GM21825 (cell line): Measurements from ENCODE around the gene OR51A4.
"Not testable (repeated sequence)": the region's sequence is repeated elsewhere in the genome, so short reads cannot be mapped to it uniquely, and the experiment has no call there.

Experiments used
- ATAC-seq: cut with Tn5 transposase; IDR thresholded peaks from one replicate; pipeline ENCODE4 v1.9.1; 2021; ENCODE audit warnings: mild to moderate bottlenecking, moderate library complexity; ENCODE audit not compliant: unreplicated experiment

OR51A4 gene, protein sequence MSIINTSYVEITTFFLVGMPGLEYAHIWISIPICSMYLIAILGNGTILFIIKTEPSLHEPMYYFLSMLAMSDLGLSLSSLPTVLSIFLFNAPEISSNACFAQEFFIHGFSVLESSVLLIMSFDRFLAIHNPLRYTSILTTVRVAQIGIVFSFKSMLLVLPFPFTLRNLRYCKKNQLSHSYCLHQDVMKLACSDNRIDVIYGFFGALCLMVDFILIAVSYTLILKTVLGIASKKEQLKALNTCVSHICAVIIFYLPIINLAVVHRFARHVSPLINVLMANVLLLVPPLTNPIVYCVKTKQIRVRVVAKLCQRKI

DNA sequence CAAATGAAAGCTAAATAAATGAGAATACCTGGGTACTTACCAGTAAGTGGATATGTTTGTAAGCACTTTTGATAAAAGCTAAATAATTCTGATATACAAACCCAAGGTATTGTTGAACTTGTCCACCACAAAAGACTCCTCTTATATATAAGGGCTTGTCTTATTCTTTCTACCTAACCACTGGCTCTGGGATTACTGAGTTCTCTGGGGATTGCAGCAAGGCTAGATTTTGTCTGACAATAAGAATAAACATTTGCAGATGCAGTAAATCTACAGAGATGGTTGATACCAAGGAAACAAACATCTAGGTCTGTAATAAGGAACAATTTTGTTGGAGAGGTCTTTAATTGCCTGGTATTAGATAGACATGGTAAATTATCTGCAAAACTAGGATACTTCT, at the start of gene OR51A4:
OR51A4 (minus strand) TSS at position 101 of the 400 bp plus-strand sequence. CDS start 505 bp downstream, outside the sequence.
- ATAC-seq: no peak

DNA sequence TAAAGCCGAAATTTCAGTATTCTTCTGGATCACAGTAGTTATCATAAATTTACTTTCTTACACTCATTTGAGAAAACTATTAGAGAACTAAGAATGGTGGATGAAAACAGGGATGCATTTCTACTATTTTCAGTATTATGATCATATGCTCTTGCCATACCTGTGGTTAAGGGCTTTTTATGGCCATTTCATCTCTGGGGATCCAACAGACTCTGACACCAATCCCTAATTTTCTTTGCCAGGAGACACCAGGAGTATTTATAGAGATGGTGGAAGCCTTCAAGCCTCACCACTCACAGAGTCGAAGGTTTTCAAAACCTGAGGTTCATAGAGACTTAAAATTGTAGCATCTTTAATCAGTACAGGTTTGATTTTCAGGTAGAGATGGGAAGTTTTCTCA, 47.1 kb upstream of the OR51A4 start, which contains the start of gene OR51L1:
OR51L1 (plus strand) TSS at position 301 of the 400 bp plus-strand sequence. CDS start 4,132 bp downstream, outside the sequence.
- no peak for ATAC-seq

DNA sequence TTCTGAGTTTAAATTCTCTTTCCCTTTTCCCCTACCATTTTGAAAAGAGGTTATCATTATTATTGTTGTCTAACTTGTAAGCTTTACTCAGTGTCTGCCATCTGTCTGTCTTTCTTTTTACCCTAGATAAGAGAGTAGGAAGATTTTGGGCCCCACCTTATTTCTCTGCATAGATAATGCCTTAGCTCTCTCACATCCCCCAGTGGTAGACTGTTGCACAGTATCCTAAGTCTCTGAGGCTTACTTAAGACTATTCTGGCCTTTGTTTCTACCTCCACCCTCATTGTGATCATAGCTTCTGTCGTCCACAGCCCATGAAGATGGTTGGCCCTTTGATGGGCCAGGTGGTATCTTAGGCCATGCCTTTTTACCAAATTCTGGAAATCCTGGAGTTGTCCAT, 43.7 kb upstream of the OR51A4 start:
- no peak for ATAC-seq

DNA sequence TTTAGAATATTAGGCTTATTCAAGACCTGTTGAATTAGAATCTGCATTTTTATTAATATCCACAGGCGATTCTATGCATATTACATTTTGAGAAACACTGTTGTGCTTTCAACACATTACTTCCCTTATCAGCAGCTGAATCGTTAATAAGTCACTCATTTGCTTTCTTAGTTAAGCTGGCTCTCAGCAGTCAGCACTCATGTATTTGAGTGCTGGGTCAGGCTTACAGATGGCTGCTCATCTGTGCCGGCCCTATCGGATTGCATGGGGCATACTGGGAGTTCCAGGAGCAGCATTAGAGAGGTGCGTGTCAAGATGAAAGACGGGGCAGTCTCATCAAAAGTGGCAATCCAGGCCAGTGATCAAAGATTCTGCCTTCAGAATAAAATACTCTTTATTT, 36.4 kb upstream of the OR51A4 start:
- no peak for ATAC-seq

DNA sequence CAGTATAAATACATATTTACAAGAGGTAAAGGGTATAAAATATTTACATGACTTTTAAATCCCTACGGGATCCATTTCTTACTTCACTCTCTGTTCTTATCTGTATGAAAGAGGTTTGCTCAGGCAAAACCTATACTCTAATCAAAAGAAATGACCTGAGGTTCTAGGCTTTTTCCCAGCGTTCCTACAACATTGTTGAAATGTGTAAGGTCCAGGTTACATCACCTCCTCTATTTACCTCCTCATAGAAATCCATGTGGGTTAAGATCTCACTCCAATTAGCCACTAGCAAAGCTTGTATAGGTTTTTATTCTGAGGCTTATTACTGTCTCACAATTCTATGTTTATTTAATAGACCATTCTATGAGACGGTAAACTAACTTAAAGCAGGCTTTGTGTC, 35.3 kb upstream of the OR51A4 start:
- no peak for ATAC-seq

DNA sequence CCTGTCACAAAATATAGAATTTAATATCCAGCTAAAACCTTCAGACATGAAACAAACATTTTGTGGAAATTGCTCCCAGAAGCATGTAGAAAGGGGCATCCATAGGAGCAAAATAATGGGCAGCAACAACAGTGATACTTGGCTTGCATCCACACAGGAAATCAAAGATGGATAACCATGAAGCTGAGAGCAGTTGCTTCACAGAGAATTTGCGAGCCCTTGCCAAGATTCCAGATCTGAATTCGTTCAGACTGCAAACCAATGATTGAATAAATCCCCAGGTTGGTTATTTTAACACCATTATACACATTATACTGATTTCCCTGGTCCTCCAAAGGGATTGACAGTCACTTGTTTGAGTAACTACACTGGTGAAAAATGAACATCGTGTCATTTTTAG, 31.6 kb upstream of the OR51A4 start:
- no peak for ATAC-seq

DNA sequence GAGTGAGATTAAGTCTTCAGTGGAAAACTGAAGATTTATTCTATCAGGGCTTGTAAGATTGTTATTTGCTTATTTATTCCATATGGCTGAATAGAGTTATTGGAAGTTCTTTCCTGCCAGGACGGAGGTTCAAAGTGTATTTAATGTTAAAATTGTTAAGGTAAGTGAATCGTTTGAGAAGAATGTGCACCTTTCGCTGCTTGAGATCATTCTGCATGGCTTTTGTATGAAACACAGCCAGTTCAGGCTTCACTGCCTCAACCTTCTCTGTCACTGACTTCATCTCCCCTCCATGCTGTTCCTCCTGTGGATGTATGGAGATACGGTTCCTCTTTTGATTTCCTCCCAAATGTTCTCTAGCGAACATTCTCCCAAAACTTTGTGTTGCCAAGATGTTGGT, 28.0 kb upstream of the OR51A4 start:
- no peak for ATAC-seq

DNA sequence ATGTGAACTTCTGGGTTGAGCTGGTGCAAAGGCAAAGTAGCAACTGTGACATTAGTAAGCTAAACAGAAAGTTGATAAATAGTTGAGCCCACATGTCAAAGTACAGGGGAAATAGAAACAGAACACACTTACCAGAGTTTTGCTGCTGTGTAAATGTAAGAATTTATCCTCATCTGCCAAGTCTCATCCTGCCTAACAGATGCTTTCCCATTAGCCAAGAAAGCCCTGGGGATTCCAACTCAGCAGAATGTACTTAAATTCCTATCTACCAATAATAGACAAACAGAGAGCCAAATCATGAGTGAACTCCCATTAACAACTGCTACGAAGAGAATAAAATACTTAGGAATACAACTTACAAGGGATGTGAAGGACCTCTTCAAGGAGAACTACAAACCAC, 15.4 kb upstream of the OR51A4 start:
- no peak for ATAC-seq

DNA sequence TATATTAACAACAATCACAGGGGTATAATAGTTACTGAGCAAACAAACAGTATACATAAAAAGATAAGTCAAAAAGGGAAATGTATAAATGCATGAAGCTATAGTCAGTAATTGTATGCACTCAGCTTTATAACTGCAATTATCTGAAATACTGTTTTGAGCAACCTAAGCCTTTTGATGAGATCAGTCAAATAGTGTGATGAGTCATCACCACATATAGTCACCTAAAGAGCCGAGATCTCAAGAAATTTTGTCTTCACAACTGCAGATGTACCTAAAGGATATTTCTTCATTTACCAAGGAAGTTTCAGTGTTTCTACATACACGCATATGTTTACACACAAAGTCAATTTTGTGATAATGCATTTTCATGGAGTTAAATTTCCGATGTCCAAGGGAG, 13.5 kb upstream of the OR51A4 start:
- no peak for ATAC-seq

DNA sequence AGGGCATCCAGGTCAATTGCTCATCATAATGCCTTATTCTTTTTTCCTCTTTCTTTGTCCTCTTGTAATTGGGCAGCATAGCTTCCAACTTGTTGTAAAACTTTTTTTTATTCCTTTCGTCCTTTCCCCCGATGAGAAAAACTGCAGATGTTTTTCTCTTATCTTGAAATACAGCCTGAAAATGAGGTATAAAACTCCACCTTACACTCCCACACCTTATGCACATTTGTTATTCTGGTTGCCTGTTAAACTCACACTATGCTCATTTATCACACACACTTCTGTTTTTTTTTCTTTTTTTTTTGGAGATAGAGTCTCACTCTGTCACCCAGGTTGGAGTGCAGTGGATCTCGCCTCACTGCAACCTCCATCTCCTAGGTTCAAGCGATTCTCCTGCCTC, 10.0 kb upstream of the OR51A4 start:
- ATAC-seq: no peak

DNA sequence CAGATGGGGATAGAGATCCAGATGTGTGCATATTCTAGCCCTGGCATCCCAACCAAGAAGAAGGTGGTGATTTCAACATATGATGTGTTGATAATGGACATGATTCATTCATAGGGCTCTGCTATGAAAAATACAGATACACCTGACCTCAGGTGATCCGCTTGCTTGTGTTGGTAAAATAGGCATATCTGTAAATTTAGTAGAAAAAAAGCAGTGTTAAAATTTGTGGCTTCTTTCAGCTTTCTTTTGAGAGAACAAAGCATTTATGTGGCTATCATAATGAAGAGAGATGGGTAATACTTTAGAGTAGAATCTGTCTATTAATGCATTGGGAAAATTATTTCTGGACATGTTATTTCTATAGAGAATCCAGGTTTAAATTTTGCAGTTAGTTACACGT, 8.2 kb upstream of the OR51A4 start, which contains the start of gene OR51A2:
OR51A2 (minus strand) TSS at position 101 of the 400 bp plus-strand sequence; CDS start at position 101, 0 bp downstream.
- not testable (repeated sequence) for ATAC-seq

DNA sequence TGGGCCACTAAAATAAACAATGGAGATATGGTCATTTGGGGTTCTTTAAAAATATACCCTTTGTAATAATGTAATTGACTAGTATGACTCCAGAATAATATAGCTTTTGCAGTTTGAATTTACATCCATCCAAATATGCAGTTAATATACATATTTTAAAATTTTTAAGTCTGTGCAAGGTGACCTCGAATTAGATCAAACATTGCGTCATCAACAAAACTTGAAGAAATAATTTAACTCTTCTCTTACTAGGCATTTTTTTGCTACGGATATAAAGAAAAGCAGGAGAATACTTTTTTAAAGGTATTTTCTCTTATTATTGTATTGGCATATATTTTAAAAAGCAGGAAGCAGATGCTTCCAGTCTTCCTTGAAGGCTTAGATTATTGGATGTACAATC, 10.7 kb downstream of the OR51A4 start:
- ATAC-seq: no peak

DNA sequence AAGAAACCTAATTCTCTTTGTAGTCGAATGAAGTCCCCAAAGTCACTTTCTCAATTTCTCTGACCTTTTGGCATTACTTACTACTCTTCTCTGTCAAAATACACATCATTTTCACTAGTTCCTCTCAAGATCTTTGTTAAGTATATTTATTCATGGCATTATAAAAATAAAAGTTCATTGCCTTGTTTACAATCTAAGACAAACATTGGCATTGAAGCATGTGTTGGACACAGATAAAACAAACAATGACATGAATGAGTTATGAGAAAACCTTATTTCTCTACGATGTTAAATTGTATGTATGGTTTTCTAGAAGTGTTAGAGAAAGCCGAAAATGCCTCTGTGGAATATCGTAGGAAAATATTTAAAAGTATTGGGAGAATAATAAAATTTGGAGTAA, 14.7 kb downstream of the OR51A4 start:
- no peak for ATAC-seq

DNA sequence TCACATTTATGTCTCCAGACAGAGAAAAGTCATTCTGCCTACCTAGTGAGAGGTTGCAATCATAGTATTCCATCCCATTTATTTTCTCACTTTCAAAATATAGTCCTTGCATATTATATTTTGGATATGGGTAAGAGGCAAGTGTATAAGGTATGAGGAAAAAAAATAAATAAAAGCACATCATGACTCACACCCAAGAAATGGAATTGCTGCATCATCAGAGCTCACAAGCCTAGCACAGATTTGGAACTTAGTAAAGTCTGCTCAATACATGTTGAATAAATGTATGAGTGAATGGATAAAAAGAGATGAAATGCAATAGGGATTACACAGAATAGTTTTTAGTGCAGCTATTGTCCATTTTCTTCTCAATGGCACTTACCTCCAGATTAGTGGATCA, 20.8 kb downstream of the OR51A4 start:
- no peak for ATAC-seq

DNA sequence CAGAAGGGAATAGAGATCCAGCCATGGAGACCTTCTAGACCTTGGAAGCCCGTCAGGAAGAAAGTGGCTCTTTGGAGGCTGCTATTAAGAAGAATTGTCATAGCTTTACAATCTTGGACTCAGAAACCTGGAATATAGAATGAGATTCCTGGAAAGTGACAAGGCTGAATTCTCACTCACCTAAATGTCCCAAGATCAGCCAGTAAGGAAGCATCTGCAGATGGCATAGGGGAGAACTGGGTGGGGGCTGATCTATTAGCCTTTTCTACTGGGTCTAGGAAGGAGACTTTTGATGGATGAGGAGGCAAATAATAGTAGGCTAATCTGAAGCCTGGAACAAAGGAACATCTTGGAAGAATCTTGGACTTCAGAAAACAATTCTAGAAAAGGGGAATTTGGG, 23.2 kb downstream of the OR51A4 start, which contains the start of gene OR51G1:
OR51G1 (minus strand) TSS at position 101 of the 400 bp plus-strand sequence; CDS start at position 101, 0 bp downstream.
- no peak for ATAC-seq

DNA sequence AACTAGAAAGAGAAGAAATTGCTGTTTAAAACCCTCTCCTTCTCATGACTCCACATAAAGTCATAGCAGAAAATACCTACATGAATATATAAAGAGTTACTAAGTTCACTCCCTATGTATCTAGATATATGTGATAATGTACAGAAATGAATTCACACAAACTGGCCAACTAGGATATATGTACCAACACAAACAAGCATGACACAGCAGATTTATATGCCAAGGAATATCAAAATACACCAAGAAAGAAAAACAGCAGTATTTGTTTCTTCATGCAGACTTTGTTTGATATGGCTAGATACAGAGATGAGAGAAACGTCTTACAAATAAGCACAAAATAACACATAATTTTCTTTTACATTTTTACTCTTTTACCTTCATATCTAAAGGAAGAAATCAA, 25.1 kb downstream of the OR51A4 start:
- no peak for ATAC-seq

DNA sequence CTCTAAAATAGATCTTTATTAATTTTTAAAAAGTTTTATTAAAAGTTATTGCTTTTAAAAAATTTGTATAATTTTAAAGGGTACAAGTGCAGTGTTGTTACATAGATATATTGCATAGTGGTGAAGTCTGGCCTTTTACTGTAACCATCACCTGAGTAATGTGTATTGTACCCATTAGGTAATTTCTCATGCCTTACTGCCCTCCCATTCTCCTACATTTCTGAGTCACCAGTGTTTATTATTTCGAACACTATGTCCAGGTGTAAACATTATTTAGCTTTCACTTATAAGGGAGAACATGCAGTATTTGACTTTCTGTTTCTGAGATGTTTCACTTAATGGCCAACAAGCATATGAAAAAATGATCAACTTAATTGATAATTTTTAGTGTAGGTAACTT, 25.6 kb downstream of the OR51A4 start:
- no peak for ATAC-seq

DNA sequence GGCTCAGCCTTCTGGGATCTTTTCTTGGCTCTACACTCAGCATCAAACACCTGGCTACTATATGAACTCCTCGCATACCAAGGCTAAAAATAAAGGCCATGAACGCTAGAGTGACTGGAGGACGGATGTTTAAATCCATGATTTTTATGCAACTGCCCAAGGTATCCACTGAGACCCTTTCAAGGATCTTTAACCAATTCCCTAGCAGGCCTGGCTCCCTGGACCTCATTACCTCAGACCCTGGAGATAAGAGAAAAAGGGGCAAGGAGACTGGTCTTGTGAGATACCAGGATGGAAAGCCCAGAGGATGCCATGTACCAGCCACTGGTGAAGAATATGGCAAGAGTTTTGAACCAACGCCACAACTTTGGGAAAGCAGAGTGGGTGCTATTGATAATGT, 28.2 kb downstream of the OR51A4 start, which contains the start of gene OR51G2:
OR51G2 (minus strand) TSS at position 101 of the 400 bp plus-strand sequence. CDS start 3,687 bp downstream, outside the sequence.
- ATAC-seq: no peak

DNA sequence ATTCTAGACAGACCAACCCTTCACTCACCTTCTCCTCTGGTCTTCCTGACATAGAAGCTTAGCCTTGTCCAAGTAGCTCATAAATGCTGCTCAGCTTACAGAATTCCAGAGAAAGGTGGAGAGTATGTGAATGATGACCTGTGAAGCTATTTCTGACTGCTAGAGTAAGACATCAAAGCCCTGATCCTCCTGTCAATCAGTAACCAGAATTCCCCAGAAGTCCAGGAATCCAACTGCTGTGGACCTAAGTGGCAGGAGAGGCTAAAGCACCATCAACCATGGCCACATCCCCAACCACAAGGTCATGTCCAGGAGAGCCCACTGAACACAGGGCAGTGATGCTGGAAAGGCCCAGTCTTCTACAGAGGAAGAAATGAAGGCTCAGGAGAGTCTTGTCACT, 30.8 kb downstream of the OR51A4 start:
- no peak for ATAC-seq

DNA sequence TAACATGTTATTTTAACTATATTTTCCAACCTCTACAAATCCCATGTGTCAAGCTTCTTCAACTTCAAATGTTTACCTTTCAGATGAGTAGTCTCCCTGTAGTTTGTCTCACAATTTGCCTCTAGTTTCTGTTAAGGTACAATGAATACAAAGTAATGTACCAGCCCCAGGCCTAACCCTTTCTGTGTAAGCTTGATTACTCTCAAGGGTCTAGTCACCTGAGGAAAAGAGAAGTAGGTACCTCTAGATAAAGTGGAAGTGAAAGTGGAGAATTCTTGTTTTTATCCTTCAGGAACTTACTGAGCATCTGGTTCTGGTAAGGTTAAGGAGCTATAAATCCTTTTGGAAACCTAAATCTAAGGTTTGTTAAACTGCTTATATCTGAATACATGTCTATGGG, 43.9 kb downstream of the OR51A4 start, which contains the start of gene OR51A7:
OR51A7 (plus strand) TSS at position 300 of the 400 bp plus-strand sequence. CDS start 3,587 bp downstream, outside the sequence.
- ATAC-seq: no peak
